GM23338 (cell line): Measurements from ENCODE around the gene FCRLA. TPM values are rescaled to one million over a fixed set of nuclear protein-coding genes. Genes with fewer than 3 reads are reported as not detected.

Experiments
- ATAC-seq: fragments of 200-7000 bp; cut with Tn5 transposase; 3 replicates; pipeline ENCODE4 v1.9.1; 2020
- DNase-seq: peaks from one replicate; pipeline ENCODE4 v3.0.0-alpha.2; 2015; ENCODE audit warnings: low spot score
- H2AFZ ChIP-seq: fragments of 200-600 bp; sonication (generic); 2 replicates; pipeline ENCODE4 v1.8.0; 2016; ENCODE audit warnings: antibody characterized with exemption, mild to moderate bottlenecking, moderate library complexity
- H3F3A ChIP-seq: fragments of 200-600 bp; sonication (generic); replicated peaks from 2 replicates; pipeline ENCODE4 v1.8.0; 2017; ENCODE audit warnings: antibody characterized with exemption, mixed run types, low read depth
- H3K27ac ChIP-seq: fragments of 200-600 bp; sonication (generic); 2 replicates; pipeline ENCODE4 v1.6.1; 2016; ENCODE audit warnings: low read depth
- H3K27me3 ChIP-seq: fragments of 200-600 bp; sonication (generic); 2 replicates; pipeline ENCODE4 v1.8.0; 2016; ENCODE audit warnings: mild to moderate bottlenecking, mixed run types, moderate library complexity; ENCODE audit not compliant: insufficient read depth
- H3K36me3 ChIP-seq: fragments of 200-600 bp; sonication (generic); 2 replicates; pipeline ENCODE4 v1.8.0; 2016; ENCODE audit warnings: mild to moderate bottlenecking; ENCODE audit not compliant: insufficient read depth
- H3K4me1 ChIP-seq: fragments of 200-600 bp; sonication (generic); 2 replicates; pipeline ENCODE4 v1.8.0; 2016; ENCODE audit warnings: mild to moderate bottlenecking, moderate library complexity; ENCODE audit not compliant: insufficient read depth
- H3K4me2 ChIP-seq: fragments of 200-600 bp; sonication (generic); 2 replicates; pipeline ENCODE4 v1.7.1; 2017; ENCODE audit warnings: mixed run types
- H3K4me3 ChIP-seq: fragments of 200-600 bp; sonication (generic); 2 replicates; pipeline ENCODE4 v1.6.1; 2016; ENCODE audit warnings: mixed run types
- H3K79me2 ChIP-seq: fragments of 200-600 bp; sonication (generic); replicated peaks from 2 replicates; pipeline ENCODE4 v1.8.0; 2017; ENCODE audit warnings: mild to moderate bottlenecking; ENCODE audit not compliant: insufficient read depth
- H3K9me2 ChIP-seq: fragments of 200-600 bp; sonication (generic); 2 replicates; pipeline ENCODE4 v1.8.0; 2017; ENCODE audit not compliant: insufficient read depth
- H4K20me1 ChIP-seq: fragments of 200-600 bp; sonication (generic); replicated peaks from 2 replicates; pipeline ENCODE4 v1.8.0; 2017; ENCODE audit warnings: mild to moderate bottlenecking; ENCODE audit not compliant: insufficient read depth
- H3K27ac Mint-ChIP-seq: 2 replicates; pipeline ENCODE4 v1.8.0; 2020; ENCODE audit warnings: inconsistent platforms, mild to moderate bottlenecking, moderate library complexity, mixed read lengths
- H3K27me3 Mint-ChIP-seq: 3 replicates; pipeline ENCODE4 v1.8.0; 2022; ENCODE audit warnings: low read depth, mild to moderate bottlenecking, moderate library complexity, mixed read lengths, inconsistent platforms; ENCODE audit not compliant: insufficient read depth, poor library complexity
- H3K36me3 Mint-ChIP-seq: 3 replicates; pipeline ENCODE4 v1.8.0; 2021; ENCODE audit warnings: low read depth, mild to moderate bottlenecking, inconsistent platforms, moderate library complexity, mixed read lengths
- H3K4me1 Mint-ChIP-seq: 3 replicates; pipeline ENCODE4 v1.8.0; 2020; ENCODE audit warnings: mild to moderate bottlenecking, inconsistent platforms, mixed read lengths
- H3K4me3 Mint-ChIP-seq: 3 replicates; pipeline ENCODE4 v1.8.0; 2021; ENCODE audit warnings: moderate library complexity, mild to moderate bottlenecking, inconsistent platforms, mixed read lengths
- H3K9me3 Mint-ChIP-seq: 3 replicates; pipeline ENCODE4 v1.8.0; 2020; ENCODE audit warnings: moderate library complexity, mild to moderate bottlenecking, inconsistent platforms, mixed read lengths
- CREB1 ChIP-seq: fragments of 250-450 bp; sonication (Bioruptor Pico); IDR thresholded peaks from 2 replicates; pipeline ENCODE4 v1.5.0; 2020; ENCODE audit warnings: low read depth, mild to moderate bottlenecking, moderate library complexity
- CTCF ChIP-seq, 2 experiments: fragments of 200-600 bp in 1 of 2; sonication (generic) in 1 of 2; conservative IDR thresholded peaks; 2 replicates each; pipeline versions ENCODE4 v1.5.1 to v1.6.1; 2016 to 2017; ENCODE audit warnings: antibody characterized with exemption in 2 of 2, low read depth in 2 of 2, mild to moderate bottlenecking in 2 of 2, moderate library complexity in 1 of 2
- EZH2 ChIP-seq: fragments of 200-600 bp; sonication (generic); IDR thresholded peaks from one replicate; pipeline ENCODE4 v1.8.0; 2017; ENCODE audit warnings: antibody characterized with exemption, mild to moderate bottlenecking, low read depth; ENCODE audit not compliant: unreplicated experiment
- EZH2phosphoT487 ChIP-seq: fragments of 200-600 bp; sonication (generic); IDR thresholded peaks from one replicate; pipeline ENCODE4 v1.8.1; 2018; ENCODE audit warnings: antibody characterized with exemption; ENCODE audit not compliant: unreplicated experiment
- NANOG ChIP-seq: IDR thresholded peaks from 2 replicates; pipeline ENCODE4 v1.6.1; 2016; ENCODE audit warnings: antibody characterized with exemption, borderline replicate concordance
- POLR2AphosphoS5 ChIP-seq: IDR thresholded peaks from 2 replicates; pipeline ENCODE4 v1.6.1; 2016; ENCODE audit warnings: antibody characterized with exemption, low read depth
- REST ChIP-seq: IDR thresholded peaks from one replicate; pipeline ENCODE4 v1.6.1; 2018; ENCODE audit warnings: antibody characterized with exemption; ENCODE audit not compliant: unreplicated experiment
- STAT1 ChIP-seq: IDR thresholded peaks from one replicate; pipeline ENCODE4 v1.6.1; 2016; ENCODE audit warnings: antibody characterized with exemption; ENCODE audit not compliant: unreplicated experiment
- ZNF331 ChIP-seq: fragments of 250-450 bp; sonication (Bioruptor Pico); IDR thresholded peaks from 2 replicates; pipeline ENCODE4 v1.5.0; 2020; ENCODE audit warnings: low read depth, mild to moderate bottlenecking, moderate library complexity
- ZNF462 ChIP-seq: fragments of 250-450 bp; sonication (Bioruptor Pico); IDR thresholded peaks from 2 replicates; pipeline ENCODE4 v1.5.0; 2020; ENCODE audit warnings: mild to moderate bottlenecking, moderate library complexity
- polyA plus RNA-seq: library from polyadenylated mRNA; unstranded; fragments of >200 nt; fragmentation: Nextera tagmentation; extraction: Ambion mirVana; gene quantifications from 2 replicates; pipeline ENCODE4 v1.2.1, GENCODE V29; 2016
- total RNA-seq: library from RNA; depleted of rRNA; stranded (reverse); fragments of >200 nt; shearing (Covaris generic); gene quantifications from 2 replicates; pipeline ENCODE4 v1.2.3, GENCODE V29; 2014
- TF ChIP-seq, protein P1 (sequence below): IDR thresholded peaks from 2 replicates; pipeline ENCODE4 v1.6.1; 2016; ENCODE audit warnings: antibody characterized with exemption

FCRLA gene
- total and polyA plus RNA-seq, 2 experiments from 2014 or later, result 0.24 TPM; not detected in 1

GRCh38 chr1:161676958-161677689, 29.9 kb upstream of the FCRLA start (continued):
- TF ChIP-seq CTCF (conservative IDR thresholded peaks at IDR 0.05; ENCODE audit: low read depth in 2 of 2), result no peak
- no peak for TF ChIP-seq CREB1
- TF ChIP-seq STAT1, result no peak

DNA sequence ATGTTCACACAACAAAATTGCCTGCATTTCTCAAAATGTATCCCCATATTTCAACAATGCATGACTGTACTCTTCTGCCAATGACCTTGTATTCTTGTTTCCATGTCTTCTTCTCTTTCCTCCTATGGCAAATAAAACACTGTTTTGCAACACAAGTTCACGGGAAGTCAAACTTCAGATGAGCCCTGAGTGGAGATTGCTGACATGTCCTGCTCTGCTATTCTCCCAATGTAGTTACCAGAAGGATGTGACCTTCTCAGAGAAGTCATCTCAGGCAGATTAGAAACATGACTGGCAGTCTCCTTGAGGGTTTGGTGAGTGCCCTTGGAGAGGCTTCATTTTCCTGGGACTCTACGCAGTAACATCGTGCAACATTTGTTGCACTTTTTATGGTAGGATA, 28.5 kb upstream of the FCRLA start:
- Mint-ChIP-seq H3K36me3 (no peaks in the 10 kb centered on the region), H3K27ac (no peak overlapping the region), H3K4me1 (peaks cover 7% of the 10 kb centered on the region; the same call in 2 of the 3 replicates), H3K4me3 (no peak overlapping the region), H3K27me3 (no peaks in the 10 kb centered on the region), H3K9me3 (no peaks in the 10 kb centered on the region)
- Histone ChIP-seq H3K4me1 (no peaks in the 10 kb centered on the region), H3K4me2 (no peak overlapping the region), H2AFZ (no peak overlapping the region), H3K9me2 (no peaks in the 10 kb centered on the region), H3K4me3 (no peak overlapping the region), H4K20me1 (no peaks in the 10 kb centered on the region), H3K27me3 (no peaks in the 10 kb centered on the region), H3F3A (no peaks in the 10 kb centered on the region), H3K27ac (no peak overlapping the region), H3K79me2 (no peaks in the 10 kb centered on the region), H3K36me3 (no peaks in the 10 kb centered on the region)
- no peak for DNase-seq
- ATAC-seq, result no peak
- TF ChIP-seq ZNF331 (CRISPR knock-in tag), result no peak
- no peak for TF ChIP-seq POLR2AphosphoS5
- no peak for TF ChIP-seq ZNF462
- TF ChIP-seq NANOG, result no peak
- no peak for TF ChIP-seq EZH2phosphoT487
- no peak for TF ChIP-seq REST
- TF ChIP-seq, protein P1, sequence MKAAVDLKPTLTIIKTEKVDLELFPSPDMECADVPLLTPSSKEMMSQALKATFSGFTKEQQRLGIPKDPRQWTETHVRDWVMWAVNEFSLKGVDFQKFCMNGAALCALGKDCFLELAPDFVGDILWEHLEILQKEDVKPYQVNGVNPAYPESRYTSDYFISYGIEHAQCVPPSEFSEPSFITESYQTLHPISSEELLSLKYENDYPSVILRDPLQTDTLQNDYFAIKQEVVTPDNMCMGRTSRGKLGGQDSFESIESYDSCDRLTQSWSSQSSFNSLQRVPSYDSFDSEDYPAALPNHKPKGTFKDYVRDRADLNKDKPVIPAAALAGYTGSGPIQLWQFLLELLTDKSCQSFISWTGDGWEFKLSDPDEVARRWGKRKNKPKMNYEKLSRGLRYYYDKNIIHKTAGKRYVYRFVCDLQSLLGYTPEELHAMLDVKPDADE, result no peak
- TF ChIP-seq EZH2, result no peak
